Measurements from ENCODE around the gene COPG1.
"Not testable (repeated sequence)": the region's sequence is repeated elsewhere in the genome, so short reads cannot be mapped to it uniquely, and the experiment has no call there.

Gene COPG1

DNA sequence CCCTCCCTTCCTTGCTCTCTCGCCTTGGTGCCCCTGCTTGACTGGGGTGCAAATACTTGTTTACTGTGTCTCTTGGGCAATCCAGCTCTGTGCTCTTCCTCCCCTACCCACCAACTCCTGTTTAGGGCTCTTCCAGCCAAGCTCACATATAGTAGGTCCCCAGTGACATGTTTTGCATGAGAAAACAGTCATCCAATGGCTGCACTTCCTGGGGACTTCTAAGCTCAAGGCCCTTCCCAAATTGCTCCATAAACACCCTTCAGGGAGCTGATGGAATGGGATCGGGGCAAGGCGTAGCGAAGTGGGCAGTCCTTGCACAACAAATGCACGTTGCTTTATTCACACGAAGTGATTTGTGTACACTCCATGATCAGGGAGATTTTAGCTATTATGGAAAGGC is 9.4 kb upstream of the COPG1 start:
- DNase-seq (ENCODE audit: low read depth in 2 of 2) = no peak

DNA sequence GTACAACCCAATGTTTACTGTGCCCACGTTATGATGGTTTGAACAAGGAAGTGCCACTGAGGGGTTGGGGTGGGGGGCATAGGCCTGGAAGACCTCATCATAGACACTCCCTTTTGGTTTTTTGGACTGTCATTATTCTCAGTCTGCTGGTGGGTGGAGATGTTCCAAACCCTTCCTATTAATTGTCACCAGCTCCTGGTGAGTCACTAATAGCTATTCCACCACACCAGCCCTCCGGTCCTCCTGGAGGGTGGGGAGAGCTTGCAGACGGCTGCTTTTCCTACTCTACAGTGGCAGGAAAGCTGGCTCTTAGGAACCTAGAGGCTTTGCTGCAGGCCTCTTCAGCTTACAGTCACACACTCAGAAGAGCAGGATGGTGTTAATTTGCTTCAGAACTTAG is 9.0 kb upstream of the COPG1 start:
- no peak for DNase-seq (ENCODE audit: low read depth in 2 of 2)

DNA sequence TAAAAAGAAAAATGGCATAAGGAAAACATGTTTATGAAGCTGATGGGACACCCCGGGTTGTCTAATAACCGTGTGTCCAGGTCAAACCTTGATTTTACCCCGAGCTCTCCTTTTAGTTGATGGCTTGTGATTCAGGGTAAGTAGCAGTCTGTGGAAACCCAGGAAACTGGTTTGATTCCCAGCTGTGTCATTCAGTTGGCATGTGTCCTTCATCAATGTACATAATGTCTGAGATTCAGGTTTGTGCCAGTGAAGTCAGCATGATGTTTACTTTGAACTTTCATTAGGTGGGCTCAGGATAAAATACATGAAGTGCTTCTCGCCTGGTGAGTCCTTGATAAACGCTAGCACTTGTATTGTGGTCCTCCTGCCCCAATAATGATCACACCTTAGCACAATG is 4.3 kb upstream of the COPG1 start:
- DNase-seq (ENCODE audit: low read depth in 2 of 2) = no peak

- DNase-seq (ENCODE audit: low read depth in 2 of 2) = peak; percentile 71
Observed at GRCh38 chr3:129245641-129246306, 3.6 kb upstream of the COPG1 start.

DNA sequence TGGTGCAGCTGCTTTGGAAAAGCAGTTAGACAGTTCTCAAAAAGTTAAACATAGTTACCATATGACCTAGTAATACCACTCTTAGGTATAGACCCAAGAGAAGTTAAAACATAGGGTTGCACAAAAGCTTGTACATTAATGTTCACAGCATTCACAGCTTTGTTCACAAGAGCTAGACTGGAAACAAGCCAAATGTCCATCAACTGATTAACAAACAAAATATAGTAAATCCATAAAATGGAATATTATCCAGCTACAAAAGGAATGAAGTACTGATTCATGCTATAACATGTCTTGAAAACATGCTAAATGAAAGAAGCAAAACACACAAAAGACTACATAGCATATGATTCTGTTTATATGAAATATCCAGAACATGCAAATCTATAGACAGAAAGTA is 2.8 kb upstream of the COPG1 start:
- no peak for DNase-seq (ENCODE audit: low read depth in 2 of 2)

- DNase-seq (ENCODE audit: low read depth in 2 of 2) = no peak
Observed at GRCh38 chr3:129248286-129248979, 973 bp upstream of the COPG1 start.

DNA sequence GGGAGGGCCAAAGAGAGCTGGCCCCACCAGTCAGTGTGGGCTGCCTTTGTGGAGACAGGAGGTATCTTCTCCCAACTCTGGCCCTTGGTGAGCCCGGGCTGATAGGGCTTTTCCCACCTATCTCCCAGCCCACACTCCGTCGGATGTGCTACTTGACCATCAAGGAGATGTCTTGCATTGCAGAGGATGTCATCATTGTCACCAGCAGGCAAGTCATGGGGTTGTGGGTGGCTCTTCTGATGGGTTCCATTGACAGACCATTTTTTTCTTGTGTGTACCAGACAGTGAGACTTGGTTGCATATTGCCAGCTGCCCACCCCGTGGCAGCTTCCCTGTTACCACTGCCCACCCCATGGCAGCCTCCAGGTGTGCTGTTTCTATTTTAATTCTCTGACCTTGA is 3.3 kb downstream of the COPG1 start:
- DNase-seq (ENCODE audit: low read depth in 2 of 2) = no peak

DNA sequence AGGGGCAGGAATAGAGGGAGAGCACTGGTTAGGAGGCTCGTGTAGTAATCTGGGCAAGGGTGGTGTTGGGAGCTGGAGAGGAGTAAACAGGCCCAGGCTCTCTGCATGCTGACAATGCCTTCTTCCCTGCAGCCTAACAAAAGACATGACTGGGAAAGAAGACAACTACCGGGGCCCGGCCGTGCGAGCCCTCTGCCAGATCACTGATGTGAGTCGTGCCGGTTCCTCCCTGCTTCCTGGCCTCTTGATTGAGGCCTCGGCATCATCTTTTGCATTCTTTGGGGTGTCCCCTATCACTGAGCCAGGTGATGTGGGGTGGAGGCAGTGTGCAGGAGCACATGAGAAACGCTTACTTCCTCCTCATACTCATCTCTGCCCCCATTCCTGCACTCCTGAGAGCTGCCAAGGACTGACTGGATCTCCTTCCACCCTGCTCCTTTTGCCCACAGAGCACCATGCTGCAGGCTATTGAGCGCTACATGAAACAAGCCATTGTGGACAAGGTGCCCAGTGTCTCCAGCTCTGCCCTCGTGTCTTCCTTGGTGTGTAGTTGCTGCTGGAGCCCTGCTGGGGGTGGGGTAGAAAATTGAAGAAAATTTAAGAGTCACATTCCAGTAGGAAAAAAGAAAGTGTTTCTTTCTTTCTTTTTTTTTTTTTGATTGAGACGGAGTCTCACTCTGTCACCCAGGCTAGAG is 5.3 kb downstream of the COPG1 start:
- DNase-seq (ENCODE audit: low read depth in 2 of 2) = no peak

DNA sequence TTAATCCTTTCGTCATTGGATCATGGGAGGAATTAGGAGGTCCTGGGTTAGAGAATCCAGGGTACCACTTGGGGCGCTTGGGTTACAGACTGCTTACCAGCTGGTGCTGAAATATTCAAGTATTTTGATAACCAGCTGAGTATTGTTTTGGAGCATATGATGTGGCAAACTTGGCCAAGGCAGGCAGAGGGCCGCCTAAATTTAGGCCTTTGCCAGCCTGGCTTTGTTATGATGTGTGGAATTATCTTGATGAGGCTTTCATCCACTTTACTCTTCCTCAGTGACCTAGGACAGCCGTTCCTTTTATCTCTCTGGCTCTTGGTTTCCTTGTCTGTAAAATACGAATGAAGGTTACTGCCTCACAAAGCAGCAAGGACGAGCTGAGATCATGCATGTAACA is 6.9 kb downstream of the COPG1 start:
- DNase-seq (ENCODE audit: low read depth in 2 of 2) = no peak

- DNase-seq (ENCODE audit: low read depth in 2 of 2) = no peak
Observed at GRCh38 chr3:129257609-129258008, 8.2 kb downstream of the COPG1 start.

GRCh38 chr3:129259612-129260477 is 10.4 kb downstream of the COPG1 start:
- no peak for DNase-seq (ENCODE audit: low read depth in 2 of 2)

DNA sequence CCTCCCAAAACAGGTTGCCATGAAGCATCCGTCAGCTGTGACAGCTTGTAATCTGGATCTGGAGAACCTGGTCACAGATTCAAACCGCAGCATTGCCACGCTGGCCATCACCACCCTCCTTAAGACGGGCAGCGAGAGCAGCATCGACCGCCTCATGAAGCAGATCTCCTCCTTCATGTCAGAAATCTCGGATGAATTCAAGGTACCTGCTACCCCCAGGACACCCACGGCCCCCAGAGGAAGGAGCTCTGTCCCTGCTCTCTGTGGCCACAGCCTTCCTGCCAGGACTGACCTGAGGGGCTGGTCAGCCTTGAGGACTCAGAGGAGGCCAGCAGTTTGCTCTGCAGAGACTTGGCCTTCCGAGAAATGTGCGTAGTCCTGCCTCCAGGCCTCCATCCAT is 11.2 kb downstream of the COPG1 start:
- no peak for DNase-seq (ENCODE audit: low read depth in 2 of 2)

DNA sequence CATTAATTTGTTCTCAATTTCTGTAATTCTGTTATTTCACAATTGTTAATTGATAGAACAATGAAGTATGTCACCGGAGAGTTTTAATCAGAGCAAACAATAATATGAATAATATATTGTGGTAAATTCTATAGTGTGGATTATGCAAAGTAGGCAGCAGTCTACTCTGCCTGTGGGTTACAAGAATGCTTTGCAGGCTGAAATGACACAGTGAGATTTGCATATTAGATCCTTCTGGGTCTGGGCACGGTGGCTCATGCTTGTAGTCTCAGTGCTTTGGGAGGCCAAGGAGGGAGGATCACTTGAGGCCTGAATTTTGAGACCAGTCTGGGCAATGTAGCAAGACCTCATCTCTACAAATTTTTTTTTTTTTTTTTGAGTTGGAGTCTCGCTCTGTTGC is 12.5 kb downstream of the COPG1 start:
- no peak for DNase-seq (ENCODE audit: low read depth in 2 of 2)

- no peak for DNase-seq (ENCODE audit: low read depth in 2 of 2)
Observed at GRCh38 chr3:129263161-129263910, 13.9 kb downstream of the COPG1 start.

- not testable (repeated sequence) for DNase-seq (ENCODE audit: low read depth in 2 of 2)
Observed at GRCh38 chr3:129264994-129265393, 15.6 kb downstream of the COPG1 start.

GRCh38 chr3:129266651-129267050 is 17.2 kb downstream of the COPG1 start:
- DNase-seq (ENCODE audit: low read depth in 2 of 2) = no peak

DNA sequence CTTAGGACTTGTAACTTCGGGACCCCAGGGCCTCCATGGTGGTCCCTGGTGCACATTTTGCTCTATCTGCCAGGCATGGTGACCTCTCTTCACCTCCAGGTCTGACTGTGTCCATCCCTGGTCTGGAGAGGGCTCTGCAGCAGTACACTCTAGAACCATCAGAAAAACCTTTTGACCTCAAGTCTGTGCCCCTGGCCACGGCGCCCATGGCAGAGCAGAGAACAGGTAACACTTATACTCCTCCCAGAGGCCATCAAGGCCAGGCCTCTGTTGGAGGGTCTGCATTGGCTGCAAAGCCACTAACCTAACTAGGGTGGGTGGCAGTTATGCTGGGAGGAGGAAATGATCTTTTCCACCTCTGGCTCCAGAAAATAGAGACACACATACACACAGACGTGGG is 19.0 kb downstream of the COPG1 start:
- no peak for DNase-seq (ENCODE audit: low read depth in 2 of 2)

DNA sequence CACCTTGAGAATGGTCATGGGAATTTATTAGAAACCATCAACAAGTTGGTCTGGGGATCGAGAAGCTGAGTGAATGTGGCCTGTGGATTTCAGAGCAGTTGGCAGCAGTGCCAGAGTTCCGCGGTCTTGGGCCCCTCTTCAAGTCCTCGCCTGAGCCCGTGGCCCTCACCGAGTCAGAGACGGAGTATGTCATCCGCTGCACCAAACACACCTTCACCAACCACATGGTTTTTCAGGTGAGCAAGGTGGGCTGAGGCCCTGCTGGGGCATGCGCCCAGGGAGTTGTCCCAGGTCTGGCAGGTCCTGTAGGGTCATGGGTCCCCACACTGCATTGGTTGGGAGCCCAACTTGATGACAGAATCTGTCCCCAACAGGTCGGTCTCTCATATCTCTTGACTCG is 22.3 kb downstream of the COPG1 start:
- DNase-seq (ENCODE audit: low read depth in 2 of 2) = no peak

GRCh38 chr3:129276385-129276784 is 27.0 kb downstream of the COPG1 start:
- no peak for DNase-seq (ENCODE audit: low read depth in 2 of 2)

GRCh38 chr3:129277829-129278271 is 28.4 kb downstream of the COPG1 start:
- DNase-seq (ENCODE audit: low read depth in 2 of 2) = no peak

GRCh38 chr3:129278439-129278965 is 29.1 kb downstream of the COPG1 start, which contains the start of gene HMCES:
TSS of gene HMCES (plus strand) at chr3:129278870. CDS start at chr3:129279733, 863 bp downstream.
- DNase-seq (ENCODE audit: low read depth in 2 of 2) = peak; percentile 60 to 65
